HG03135 (cell line): ENCODE data around the gene RAB36.

Experiments
- ATAC-seq: cut with Tn5 transposase; IDR thresholded peaks from one replicate; pipeline ENCODE4 v1.9.1; 2021; ENCODE audit warnings: mild to moderate bottlenecking, moderate library complexity; ENCODE audit not compliant: unreplicated experiment

Gene RAB36

GRCh38 chr22:23120415-23120899 is 24.8 kb upstream of the RAB36 start:
- ATAC-seq = no peak

GRCh38 chr22:23121000-23121421 is 24.3 kb upstream of the RAB36 start:
- ATAC-seq = no peak

- no peak for ATAC-seq
Measured at GRCh38 chr22:23121424-23121823, 23.9 kb upstream of the RAB36 start.

DNA sequence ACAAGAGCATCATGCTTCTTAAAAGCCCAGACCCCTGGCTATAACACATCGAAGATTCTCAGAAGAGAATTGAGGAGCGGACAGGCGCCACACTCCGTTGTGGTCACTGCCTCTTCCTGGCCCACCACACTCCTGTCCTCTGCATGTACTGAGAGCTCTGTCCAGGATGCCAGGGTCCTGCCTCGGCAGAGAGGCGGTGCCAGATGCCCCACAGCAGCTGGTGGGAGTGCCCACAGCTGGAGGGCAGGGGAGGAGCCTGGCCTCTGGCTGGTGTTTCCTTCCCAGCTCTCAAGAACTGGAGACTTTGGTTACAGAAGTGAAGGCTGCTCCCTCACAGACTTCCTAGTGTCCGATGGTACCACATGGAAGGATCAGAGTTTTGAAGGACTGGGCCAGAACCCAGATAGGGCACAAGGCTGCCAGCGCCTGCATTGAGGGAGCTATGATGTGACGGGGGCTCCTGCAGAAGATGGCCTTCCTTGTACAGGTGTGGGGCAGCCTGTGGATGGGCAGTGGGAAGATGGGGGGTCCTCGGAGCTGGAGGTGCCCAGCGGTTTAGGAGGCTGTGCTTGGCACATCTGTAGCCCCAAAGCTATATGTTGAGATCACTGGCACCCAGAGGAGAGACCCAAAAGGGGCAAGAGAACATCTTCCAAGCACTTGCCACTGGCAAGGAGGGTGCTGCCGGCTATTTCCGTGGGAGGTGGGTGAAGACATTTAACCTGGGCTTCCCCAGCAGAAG is 22.9 kb upstream of the RAB36 start:
- ATAC-seq = no peak

- ATAC-seq = no peak
Measured at GRCh38 chr22:23122992-23123803, 22.1 kb upstream of the RAB36 start.

DNA sequence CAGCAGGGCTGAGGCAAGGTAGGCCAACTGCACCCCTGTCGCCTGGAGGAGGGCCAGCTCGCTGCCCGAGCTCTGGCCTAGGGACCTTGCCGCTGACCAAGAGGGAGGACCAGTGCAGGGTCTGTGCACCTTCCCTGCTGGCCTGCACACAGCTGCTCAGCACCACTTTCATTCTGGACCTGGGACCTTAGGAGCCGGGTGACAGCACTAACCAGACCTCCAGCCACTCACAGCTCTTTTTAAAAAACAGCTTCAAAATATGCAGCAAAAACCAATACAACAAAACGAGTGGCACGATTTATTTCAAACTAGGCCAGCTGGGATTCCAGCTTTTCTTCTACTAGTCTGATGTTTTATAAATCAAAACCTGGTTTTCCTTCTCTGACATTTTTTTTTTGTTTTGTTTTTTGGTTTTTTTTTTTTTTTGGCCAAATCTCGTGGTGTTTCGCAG is 21.4 kb upstream of the RAB36 start:
- no peak for ATAC-seq

GRCh38 chr22:23124611-23125511 is 20.4 kb upstream of the RAB36 start:
- ATAC-seq = no peak

GRCh38 chr22:23125512-23126103 is 19.7 kb upstream of the RAB36 start:
- ATAC-seq = no peak

DNA sequence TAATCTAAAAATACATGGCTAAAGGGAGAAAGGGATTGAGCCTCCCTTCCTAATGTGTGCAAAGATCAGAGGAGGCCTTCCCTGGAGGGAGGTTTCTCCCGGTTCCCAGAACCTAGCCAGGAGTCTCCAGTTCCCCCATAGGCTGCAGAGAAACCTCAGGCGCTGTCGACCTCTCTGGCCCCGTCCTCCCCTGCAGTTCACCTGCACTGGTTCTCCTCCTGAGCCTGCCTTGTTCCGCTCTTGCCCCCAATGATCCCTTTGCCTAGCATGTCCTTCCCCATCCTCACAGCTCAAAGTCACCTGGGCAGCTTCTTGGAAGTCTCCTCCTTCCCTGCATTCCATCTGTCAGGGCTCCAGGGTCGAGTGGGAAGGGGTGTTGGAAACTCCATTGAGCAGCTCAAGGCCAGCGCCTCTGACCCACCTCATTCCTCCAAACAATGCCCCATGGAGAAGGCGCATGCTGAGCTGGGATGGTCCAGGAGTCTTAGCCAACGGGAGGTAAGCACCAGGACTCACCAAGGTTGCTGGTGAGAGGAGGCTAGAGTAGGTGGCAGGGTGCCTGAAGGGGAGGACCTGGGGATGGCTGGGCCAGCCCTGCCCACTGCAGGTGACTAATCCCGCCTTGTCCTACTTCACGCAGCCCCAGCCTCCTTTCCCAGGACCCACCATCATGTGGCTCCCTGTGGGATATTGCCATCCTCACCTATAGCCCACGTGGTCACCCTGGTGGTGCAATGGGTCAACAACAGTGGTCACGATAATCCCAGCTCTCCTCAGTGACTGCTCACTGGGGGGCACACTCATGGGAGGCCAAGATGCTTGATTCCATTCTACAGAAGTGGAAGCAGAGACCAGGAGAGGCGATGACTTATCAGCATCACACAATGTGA is 18.9 kb upstream of the RAB36 start:
- ATAC-seq = no peak

- ATAC-seq = no peak
Measured at GRCh38 chr22:23127055-23127756, 18.1 kb upstream of the RAB36 start.

- no peak for ATAC-seq
Measured at GRCh38 chr22:23127788-23128187, 17.5 kb upstream of the RAB36 start.

GRCh38 chr22:23128269-23129108 is 16.8 kb upstream of the RAB36 start:
- no peak for ATAC-seq

DNA sequence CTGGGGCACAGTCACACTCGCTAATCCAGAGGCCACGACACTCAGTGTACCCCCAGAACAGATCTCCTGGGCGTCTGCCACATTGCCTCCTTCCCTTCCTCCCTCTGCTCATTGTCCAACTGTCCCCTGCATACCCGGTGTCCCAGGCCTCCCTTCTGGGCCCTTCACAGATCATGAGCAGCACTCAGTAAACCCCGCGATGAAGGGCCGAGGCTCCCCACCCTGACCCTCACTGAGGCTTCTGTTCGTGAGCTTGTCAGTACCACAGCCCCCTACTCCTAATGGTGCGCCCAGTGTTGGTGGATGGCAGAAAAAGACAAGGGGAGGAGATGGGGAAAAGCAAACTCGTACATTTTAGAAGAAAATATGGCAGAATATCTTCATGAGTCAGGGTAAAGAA is 16.1 kb upstream of the RAB36 start:
- no peak for ATAC-seq

DNA sequence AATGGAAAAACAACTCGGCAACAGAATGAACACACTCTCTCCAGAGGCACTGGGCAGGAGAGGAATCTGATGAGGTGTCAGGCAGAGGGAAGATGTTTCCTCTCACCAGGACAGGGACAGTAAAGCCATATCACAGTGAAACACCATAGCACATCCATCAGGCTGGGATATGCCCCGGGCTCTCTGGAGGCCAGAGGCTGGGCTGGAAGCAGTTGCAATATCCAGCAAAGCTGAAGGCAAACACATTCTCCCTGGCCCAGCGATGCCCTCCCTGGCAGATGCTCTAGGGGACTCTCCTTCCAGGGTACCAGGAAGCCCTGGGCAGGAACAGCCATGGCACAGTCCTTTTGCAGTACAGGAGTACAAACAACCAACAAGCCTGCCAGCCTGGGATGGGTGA is 14.6 kb upstream of the RAB36 start:
- no peak for ATAC-seq

GRCh38 chr22:23131931-23132330 is 13.3 kb upstream of the RAB36 start:
- no peak for ATAC-seq

- no peak for ATAC-seq
Measured at GRCh38 chr22:23132376-23133091, 12.7 kb upstream of the RAB36 start.

- ATAC-seq = no peak
Measured at GRCh38 chr22:23133922-23134321, 11.4 kb upstream of the RAB36 start.
